Panc1 (cell line): ENCODE results near the gene ATP10A. TPM values are rescaled to one million over a fixed set of nuclear protein-coding genes. Genes with fewer than 3 reads are reported as not detected.

Experiments used
- ATAC-seq: fragments of 200-7000 bp; cut with Tn5 transposase; 2 replicates; pipeline ENCODE4 v1.9.1; 2020; ENCODE audit warnings: mild to moderate bottlenecking, moderate library complexity
- BruUV-seq: library from RNA; stranded (reverse); fragments of 400-500 nt; replicated peaks from 2 replicates; lab custom pipeline; 2021; lab: Mats Ljungman, UMichigan
- CTCF ChIA-PET: fragments of 300-600 bp; sonication (Branson Sonifier 250); formaldehyde crosslinking; loops from one replicate; lab custom pipeline; 2022; ENCODE audit warnings: antibody characterized with exemption; lab: Charles Lee
- POLR2A ChIA-PET: fragments of 300-600 bp; sonication (Branson Sonifier 250); formaldehyde crosslinking; loops from one replicate; lab custom pipeline; 2022; ENCODE audit warnings: antibody characterized with exemption; lab: Charles Lee
- DNase-seq: peaks from one replicate; pipeline ENCODE4 v3.0.0-alpha.2; 2010; ENCODE audit warnings: low read depth, low spot score
- H3K27ac ChIP-seq: 2 replicates; pipeline ENCODE4 v1.5.1; 2011; ENCODE audit warnings: mild to moderate bottlenecking, low read length, inconsistent platforms
- H3K27me3 ChIP-seq: fragments of 200-500 bp; sonication (Bioruptor generic); 2 replicates; pipeline ENCODE4 v1.6.0; 2014; ENCODE audit warnings: low read length, inconsistent platforms; ENCODE audit not compliant: control insufficient read depth, insufficient read depth
- H3K36me3 ChIP-seq: fragments of 200-500 bp; sonication (Bioruptor generic); 2 replicates; pipeline ENCODE4 v1.5.1; 2014; ENCODE audit warnings: inconsistent platforms, mild to moderate bottlenecking, low read length, moderate library complexity; ENCODE audit not compliant: control insufficient read depth, insufficient read depth
- H3K4me1 ChIP-seq: 2 replicates; pipeline ENCODE4 v1.5.1; 2011; ENCODE audit warnings: inconsistent platforms, mild to moderate bottlenecking, low read length, moderate library complexity; ENCODE audit not compliant: control insufficient read depth, insufficient read depth
- H3K4me3 ChIP-seq, 2 experiments: 2 replicates each; pipeline ENCODE4 v1.5.1; 2011 to 2012; ENCODE audit warnings: low read depth in 2 of 2, low read length in 2 of 2, mild to moderate bottlenecking in 2 of 2, inconsistent platforms in 1 of 2, moderate library complexity in 1 of 2
- H3K9me3 ChIP-seq: fragments of 200-500 bp; sonication (Bioruptor generic); 2 replicates; pipeline ENCODE4 v1.5.1; 2014; ENCODE audit warnings: low read depth, mild to moderate bottlenecking, inconsistent platforms, low read length, moderate library complexity; ENCODE audit not compliant: control insufficient read depth, insufficient read depth
- POLR2AphosphoS5 ChIP-seq: IDR thresholded peaks from 2 replicates; pipeline ENCODE4 v1.6.1; 2012; ENCODE audit warnings: mild to moderate bottlenecking, low read depth, low read length, moderate library complexity
- SIN3A ChIP-seq: IDR thresholded peaks from 2 replicates; pipeline ENCODE4 v1.6.1; 2012; ENCODE audit warnings: low read depth, mild to moderate bottlenecking, low read length, moderate library complexity, borderline replicate concordance; ENCODE audit not compliant: insufficient read depth
- TCF7L2 ChIP-seq: IDR thresholded peaks from 2 replicates; pipeline ENCODE4 v1.6.1; 2011; ENCODE audit warnings: mild to moderate bottlenecking, low read depth, low read length, inconsistent platforms
- in situ Hi-C: cut with HindIII; loops from 2 replicates; pipeline ENCODE4 v1.10.0; 2016; ENCODE audit warnings: low sequenced_read_pairs, low pct_unique_long_range_greater_than_20kb
- intact Hi-C: fragments of 100-400 bp; cut with micrococcal nuclease; formaldehyde crosslinking; loops from one replicate; pipeline ENCODE4 v1.10.0; 2022; ENCODE audit not compliant: unreplicated experiment
- total RNA-seq: library from RNA; stranded (reverse); gene quantifications from one replicate; pipeline ENCODE4 v1.2.1, GENCODE V29; 2021; ENCODE audit not compliant: unreplicated experiment
- TF ChIP-seq, protein P1 (sequence below): fragments of 450-650 bp; IDR thresholded peaks from 2 replicates; pipeline ENCODE4 v1.5.1; 2017; ENCODE audit warnings: mild to moderate bottlenecking
- TF ChIP-seq, protein P2 (sequence below), 2 experiments: IDR thresholded peaks; 2 replicates each; pipeline ENCODE4 v1.6.1; 2011 to 2012; ENCODE audit warnings: low read depth in 2 of 2, control low read depth in 1 of 2, low read length in 1 of 2, mild to moderate bottlenecking in 1 of 2, moderate library complexity in 1 of 2; ENCODE audit not compliant: insufficient read depth in 1 of 2

The ATP10A gene
- total RNA-seq, 1 experiment from 2014 or later: 0.31 TPM

DNA sequence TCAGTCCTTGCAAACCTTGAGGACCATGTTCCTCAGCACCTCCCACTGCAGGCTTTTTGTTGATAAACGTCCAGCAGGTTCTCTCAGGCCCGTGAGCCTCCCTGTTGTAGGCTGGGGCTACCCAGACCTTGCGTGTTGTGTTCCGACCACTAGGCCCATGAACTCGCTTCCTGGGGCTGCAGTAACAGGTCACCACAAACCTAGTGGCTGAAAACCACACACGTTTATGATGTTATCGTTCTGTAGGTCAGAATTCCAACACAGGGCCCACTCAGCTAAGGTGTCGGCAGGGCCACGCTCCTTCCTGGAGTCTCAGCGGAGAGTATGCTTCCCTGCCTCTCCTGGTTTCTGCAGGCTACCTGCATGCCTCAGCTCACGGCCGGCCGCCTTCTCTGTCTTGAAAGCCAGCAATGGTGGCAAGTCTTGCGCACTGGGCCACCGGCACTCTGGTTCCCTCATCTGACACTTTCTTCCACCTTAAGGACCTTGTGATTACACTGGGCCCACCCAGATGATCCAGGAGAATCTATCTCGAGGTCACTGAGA is 60.8 kb downstream of the ATP10A start:
- Histone ChIP-seq H3K27ac (no peak overlapping the region), H3K4me1 (no peaks in the 10 kb centered on the region), H3K36me3 (no peaks in the 10 kb centered on the region), H3K9me3 (no peaks in the 10 kb centered on the region), H3K4me3 (no peak overlapping the region), H3K27me3 (no peaks in the 10 kb centered on the region)
- intact Hi-C loops: no loop called here
- POLR2A ChIA-PET: no interaction called here
- DNase-seq (no peak), ATAC-seq (no peak)
- in situ Hi-C loops: no loop called here
- TF ChIP-seq TCF7L2: no peak
- TF ChIP-seq, protein P1, sequence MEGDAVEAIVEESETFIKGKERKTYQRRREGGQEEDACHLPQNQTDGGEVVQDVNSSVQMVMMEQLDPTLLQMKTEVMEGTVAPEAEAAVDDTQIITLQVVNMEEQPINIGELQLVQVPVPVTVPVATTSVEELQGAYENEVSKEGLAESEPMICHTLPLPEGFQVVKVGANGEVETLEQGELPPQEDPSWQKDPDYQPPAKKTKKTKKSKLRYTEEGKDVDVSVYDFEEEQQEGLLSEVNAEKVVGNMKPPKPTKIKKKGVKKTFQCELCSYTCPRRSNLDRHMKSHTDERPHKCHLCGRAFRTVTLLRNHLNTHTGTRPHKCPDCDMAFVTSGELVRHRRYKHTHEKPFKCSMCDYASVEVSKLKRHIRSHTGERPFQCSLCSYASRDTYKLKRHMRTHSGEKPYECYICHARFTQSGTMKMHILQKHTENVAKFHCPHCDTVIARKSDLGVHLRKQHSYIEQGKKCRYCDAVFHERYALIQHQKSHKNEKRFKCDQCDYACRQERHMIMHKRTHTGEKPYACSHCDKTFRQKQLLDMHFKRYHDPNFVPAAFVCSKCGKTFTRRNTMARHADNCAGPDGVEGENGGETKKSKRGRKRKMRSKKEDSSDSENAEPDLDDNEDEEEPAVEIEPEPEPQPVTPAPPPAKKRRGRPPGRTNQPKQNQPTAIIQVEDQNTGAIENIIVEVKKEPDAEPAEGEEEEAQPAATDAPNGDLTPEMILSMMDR: no peak
- no peak for TF ChIP-seq SIN3A
- TF ChIP-seq POLR2AphosphoS5: no peak
- TF ChIP-seq, protein P2, sequence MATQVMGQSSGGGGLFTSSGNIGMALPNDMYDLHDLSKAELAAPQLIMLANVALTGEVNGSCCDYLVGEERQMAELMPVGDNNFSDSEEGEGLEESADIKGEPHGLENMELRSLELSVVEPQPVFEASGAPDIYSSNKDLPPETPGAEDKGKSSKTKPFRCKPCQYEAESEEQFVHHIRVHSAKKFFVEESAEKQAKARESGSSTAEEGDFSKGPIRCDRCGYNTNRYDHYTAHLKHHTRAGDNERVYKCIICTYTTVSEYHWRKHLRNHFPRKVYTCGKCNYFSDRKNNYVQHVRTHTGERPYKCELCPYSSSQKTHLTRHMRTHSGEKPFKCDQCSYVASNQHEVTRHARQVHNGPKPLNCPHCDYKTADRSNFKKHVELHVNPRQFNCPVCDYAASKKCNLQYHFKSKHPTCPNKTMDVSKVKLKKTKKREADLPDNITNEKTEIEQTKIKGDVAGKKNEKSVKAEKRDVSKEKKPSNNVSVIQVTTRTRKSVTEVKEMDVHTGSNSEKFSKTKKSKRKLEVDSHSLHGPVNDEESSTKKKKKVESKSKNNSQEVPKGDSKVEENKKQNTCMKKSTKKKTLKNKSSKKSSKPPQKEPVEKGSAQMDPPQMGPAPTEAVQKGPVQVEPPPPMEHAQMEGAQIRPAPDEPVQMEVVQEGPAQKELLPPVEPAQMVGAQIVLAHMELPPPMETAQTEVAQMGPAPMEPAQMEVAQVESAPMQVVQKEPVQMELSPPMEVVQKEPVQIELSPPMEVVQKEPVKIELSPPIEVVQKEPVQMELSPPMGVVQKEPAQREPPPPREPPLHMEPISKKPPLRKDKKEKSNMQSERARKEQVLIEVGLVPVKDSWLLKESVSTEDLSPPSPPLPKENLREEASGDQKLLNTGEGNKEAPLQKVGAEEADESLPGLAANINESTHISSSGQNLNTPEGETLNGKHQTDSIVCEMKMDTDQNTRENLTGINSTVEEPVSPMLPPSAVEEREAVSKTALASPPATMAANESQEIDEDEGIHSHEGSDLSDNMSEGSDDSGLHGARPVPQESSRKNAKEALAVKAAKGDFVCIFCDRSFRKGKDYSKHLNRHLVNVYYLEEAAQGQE (IDR thresholded peaks at IDR 0.05; ENCODE audit: insufficient read depth in 1 of 2, low read depth in 2 of 2, low read length in 1 of 2): no peak
- CTCF ChIA-PET: interaction anchor here (0.6 kb wide), 1 partner anchor 261 kb away, joined by 3 read pairs; no protein-coding TSS in a partner anchor
- no TSS peak for BruUV-seq

DNA sequence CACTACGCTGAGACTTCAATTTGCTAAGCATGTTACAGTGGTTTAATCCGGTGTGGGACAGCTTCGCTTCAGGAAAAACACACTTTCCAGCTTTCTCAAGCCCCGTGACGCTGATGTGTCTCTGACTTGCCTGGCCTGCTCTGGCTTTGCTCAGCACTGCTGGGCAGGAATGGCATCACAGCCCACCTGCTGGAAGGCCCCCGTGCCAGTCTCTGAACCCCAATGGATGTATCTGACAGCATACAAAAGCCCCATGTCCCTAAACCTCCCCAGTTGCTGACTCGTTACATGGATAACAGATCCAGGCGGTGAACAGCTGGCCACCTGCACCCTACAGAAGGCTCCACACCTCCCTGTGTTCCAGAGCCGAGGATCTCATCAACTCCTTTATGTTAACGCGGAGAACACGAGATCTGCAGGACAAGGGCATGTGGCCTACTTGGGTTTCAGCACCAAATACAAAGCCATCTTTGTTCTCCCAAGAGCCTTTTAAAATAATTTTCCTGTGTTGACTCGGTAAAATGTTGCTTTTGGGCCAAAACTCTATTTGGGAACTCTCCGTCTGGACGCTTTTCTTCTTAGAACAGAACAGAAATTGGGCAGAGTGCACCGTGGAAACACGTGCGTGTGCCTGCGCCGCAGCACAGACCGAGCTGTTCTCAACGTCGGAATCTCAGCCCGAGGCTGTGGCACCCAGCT is 61.4 kb downstream of the ATP10A start:
- Histone ChIP-seq H3K36me3 (no peaks in the 10 kb centered on the region), H3K4me1 (no peaks in the 10 kb centered on the region), H3K9me3 (no peaks in the 10 kb centered on the region), H3K27me3 (no peaks in the 10 kb centered on the region), H3K27ac (no peak overlapping the region), H3K4me3 (no peak overlapping the region)
- POLR2A ChIA-PET: no interaction called here
- no peak for ATAC-seq
- intact Hi-C loops (no loop called here), in situ Hi-C loops (no loop called here)
- TF ChIP-seq SIN3A (no peak), TCF7L2 (no peak), POLR2AphosphoS5 (no peak)
- TF ChIP-seq, protein P1: no peak
- TF ChIP-seq, protein P2 (IDR thresholded peaks at IDR 0.05; ENCODE audit: insufficient read depth in 1 of 2, low read depth in 2 of 2, low read length in 1 of 2): no peak
- CTCF ChIA-PET: interaction anchor here (0.6 kb wide), 1 partner anchor 261 kb away, joined by 3 read pairs; no protein-coding TSS in a partner anchor
- BruUV-seq: no TSS peak
- no peak for DNase-seq
